Osteocyte (in vitro differentiated cells): ENCODE measurements around the gene ZNF677. TPM values are rescaled to one million over a fixed set of nuclear protein-coding genes. Genes with fewer than 3 reads are reported as not detected.
"Not testable (repeated sequence)": the region's sequence is repeated elsewhere in the genome, so short reads cannot be mapped to it uniquely, and the experiment has no call there.

Experiments used
- DNase-seq: peaks from one replicate; pipeline ENCODE4 v3.0.0; 2021; ENCODE audit warnings: mixed read lengths; ENCODE audit not compliant: unreplicated experiment; ENCODE audit errors: extremely low spot score
- H3K27ac Mint-ChIP-seq: one replicate; pipeline ENCODE4 v1.8.0; 2021; ENCODE audit warnings: mild to moderate bottlenecking, mixed read lengths; ENCODE audit not compliant: unreplicated experiment
- H3K27me3 Mint-ChIP-seq: one replicate; pipeline ENCODE4 v1.8.0; 2021; ENCODE audit warnings: mixed read lengths; ENCODE audit not compliant: unreplicated experiment
- H3K36me3 Mint-ChIP-seq: one replicate; pipeline ENCODE4 v1.8.0; 2021; ENCODE audit warnings: mixed read lengths; ENCODE audit not compliant: unreplicated experiment
- H3K4me1 Mint-ChIP-seq: one replicate; pipeline ENCODE4 v1.8.0; 2021; ENCODE audit warnings: mixed read lengths; ENCODE audit not compliant: unreplicated experiment
- H3K4me3 Mint-ChIP-seq: one replicate; pipeline ENCODE4 v1.8.0; 2021; ENCODE audit warnings: mild to moderate bottlenecking, moderate library complexity, mixed read lengths; ENCODE audit not compliant: unreplicated experiment
- H3K9me3 Mint-ChIP-seq: one replicate; pipeline ENCODE4 v1.8.0; 2021; ENCODE audit warnings: mixed read lengths; ENCODE audit not compliant: unreplicated experiment
- total RNA-seq: library from RNA; stranded (reverse); gene quantifications from 2 replicates; pipeline ENCODE4 v1.2.1, GENCODE V29; 2021
- TF ChIP-seq, protein P1 (sequence below): fragments of 200-600 bp; sonication (generic); IDR thresholded peaks from 2 replicates; pipeline ENCODE4 v1.5.0; 2021; ENCODE audit warnings: antibody characterized with exemption, mild to moderate bottlenecking, moderate library complexity

Gene ZNF677
- total RNA-seq, 1 donor from 2014 or later, result 28.4 TPM

DNA sequence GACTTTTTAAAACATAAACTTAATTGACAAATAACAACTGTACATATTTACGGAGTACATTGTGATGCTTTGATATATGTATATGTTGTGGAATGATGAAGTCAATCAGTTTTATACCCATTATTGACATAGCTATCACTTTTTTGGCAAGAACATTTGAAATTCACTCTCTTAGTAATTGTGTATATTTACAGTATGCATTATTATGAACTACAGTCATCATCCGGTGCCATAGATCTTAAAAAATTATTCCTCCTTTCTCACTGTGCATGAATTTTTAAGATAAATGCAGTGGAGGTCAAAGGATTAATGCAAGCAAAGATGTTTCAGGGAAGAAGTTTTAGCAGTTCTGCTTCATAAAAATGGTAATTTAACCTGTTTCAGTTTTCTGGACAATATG lies 20.8 kb upstream of the ZNF677 start:
- TF ChIP-seq, protein P1, sequence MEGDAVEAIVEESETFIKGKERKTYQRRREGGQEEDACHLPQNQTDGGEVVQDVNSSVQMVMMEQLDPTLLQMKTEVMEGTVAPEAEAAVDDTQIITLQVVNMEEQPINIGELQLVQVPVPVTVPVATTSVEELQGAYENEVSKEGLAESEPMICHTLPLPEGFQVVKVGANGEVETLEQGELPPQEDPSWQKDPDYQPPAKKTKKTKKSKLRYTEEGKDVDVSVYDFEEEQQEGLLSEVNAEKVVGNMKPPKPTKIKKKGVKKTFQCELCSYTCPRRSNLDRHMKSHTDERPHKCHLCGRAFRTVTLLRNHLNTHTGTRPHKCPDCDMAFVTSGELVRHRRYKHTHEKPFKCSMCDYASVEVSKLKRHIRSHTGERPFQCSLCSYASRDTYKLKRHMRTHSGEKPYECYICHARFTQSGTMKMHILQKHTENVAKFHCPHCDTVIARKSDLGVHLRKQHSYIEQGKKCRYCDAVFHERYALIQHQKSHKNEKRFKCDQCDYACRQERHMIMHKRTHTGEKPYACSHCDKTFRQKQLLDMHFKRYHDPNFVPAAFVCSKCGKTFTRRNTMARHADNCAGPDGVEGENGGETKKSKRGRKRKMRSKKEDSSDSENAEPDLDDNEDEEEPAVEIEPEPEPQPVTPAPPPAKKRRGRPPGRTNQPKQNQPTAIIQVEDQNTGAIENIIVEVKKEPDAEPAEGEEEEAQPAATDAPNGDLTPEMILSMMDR, result no peak
- Mint-ChIP-seq H3K4me3 (no peak overlapping the region), H3K9me3 (peaks cover 56% of the 10 kb centered on the region), H3K27ac (no peak overlapping the region), H3K36me3 (no peaks in the 10 kb centered on the region), H3K27me3 (no peaks in the 10 kb centered on the region), H3K4me1 (no peaks in the 10 kb centered on the region)
- no peak for DNase-seq

DNA sequence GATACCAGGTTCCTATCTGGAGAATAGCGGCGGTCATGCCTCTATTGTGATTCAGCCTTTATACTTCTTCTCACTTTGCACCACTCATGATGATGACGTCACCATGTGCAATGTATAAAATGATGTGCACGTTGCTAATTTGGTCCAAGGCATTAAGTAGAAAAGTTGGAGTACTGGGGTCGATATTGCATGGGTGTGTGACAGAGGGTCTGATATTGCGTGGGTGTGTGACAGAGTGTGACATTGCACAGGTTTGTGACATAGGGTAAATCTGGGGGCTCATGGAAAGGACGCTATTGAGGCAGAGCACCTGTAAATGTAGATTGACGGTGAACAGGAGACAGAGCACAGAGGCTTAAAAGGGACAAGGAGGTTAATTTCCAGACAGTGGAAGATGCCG lies 17.4 kb upstream of the ZNF677 start:
- no peak overlapping the region for H3K27ac Mint-ChIP-seq
- no peaks in the 10 kb centered on the region for H3K36me3 Mint-ChIP-seq
- no peaks in the 10 kb centered on the region for H3K27me3 Mint-ChIP-seq
- H3K4me3 Mint-ChIP-seq, result no peak overlapping the region
- peaks cover 41% of the 10 kb centered on the region for H3K9me3 Mint-ChIP-seq
- H3K4me1 Mint-ChIP-seq, result no peaks in the 10 kb centered on the region
- TF ChIP-seq, protein P1, result no peak
- peak; percentile 11 for DNase-seq

DNA sequence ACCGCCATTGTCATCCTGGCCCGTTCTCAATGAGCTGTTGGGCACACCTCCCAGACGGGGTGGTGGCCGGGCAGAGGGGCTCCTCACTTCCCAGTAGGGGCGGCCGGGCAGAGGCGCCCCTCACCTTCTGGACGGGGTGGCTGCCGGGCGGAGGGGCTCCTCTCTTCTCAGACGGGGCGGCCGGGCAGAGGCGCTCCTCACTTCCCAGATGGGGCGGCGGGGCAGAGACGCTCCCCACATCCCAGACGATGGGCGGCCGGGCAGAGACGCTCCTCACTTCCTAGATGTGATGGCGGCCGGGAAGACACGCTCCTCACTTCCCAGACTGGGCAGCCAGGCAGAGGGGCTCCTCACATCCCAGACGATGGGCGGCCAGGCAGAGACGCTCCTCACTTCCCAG lies 15.2 kb upstream of the ZNF677 start:
- DNase-seq, result peak; percentile 76
- not testable (repeated sequence) for H3K4me1 Mint-ChIP-seq, H3K36me3 Mint-ChIP-seq, H3K27me3 Mint-ChIP-seq, H3K4me3 Mint-ChIP-seq, H3K27ac Mint-ChIP-seq
- peaks cover 44% of the 10 kb centered on the region for H3K9me3 Mint-ChIP-seq

- H3K9me3 Mint-ChIP-seq, result peaks cover 52% of the 10 kb centered on the region
- DNase-seq, H3K36me3 Mint-ChIP-seq, H3K4me1 Mint-ChIP-seq, H3K4me3 Mint-ChIP-seq, H3K27me3 Mint-ChIP-seq, H3K27ac Mint-ChIP-seq: not testable (repeated sequence)
Measured at GRCh38 chr19:53267623-53268022, 12.9 kb upstream of the ZNF677 start, which contains the start of gene VN1R4. Gene VN1R4 (minus strand): TSS chr19:53267723. CDS start chr19:53267665, 58 bp downstream.

DNA sequence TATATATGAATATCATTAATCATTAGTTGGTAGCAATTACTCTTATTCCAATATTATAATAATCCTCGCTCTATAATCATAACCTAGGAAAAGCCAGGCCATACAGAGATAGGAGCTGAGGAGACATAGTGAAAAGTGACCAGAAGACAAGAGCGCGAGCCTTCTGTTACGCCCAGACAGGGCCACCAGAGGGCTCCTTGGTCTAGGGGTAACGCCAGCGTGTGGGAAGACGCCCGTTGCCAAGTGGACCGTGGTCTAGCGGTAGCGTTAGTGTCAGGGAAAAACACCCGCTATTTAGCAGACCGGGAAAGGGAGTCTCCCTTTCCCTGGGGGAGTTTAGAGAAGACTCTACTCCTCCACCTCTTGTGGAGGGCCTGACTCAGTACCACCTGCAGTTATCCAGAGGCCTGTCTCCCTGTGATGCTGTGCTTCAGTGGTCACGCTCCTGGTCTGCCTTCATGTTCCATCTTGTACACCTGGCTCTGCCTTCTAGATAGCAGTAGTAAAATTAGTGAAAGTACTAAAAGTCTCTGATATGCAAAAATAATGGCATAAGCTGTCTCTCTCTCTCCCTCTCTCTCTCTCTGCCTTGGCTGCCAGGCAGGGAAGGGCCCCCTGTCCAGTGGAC lies 3.2 kb upstream of the ZNF677 start, which contains the start of gene VN1R2:
Gene VN1R2 (plus strand): TSS at position 578 of the 628 bp plus-strand sequence. CDS start 84 bp downstream, outside the sequence.
- not testable (repeated sequence) for H3K4me3 Mint-ChIP-seq, DNase-seq, H3K27ac Mint-ChIP-seq, H3K27me3 Mint-ChIP-seq
- peaks cover 13% of the 10 kb centered on the region for H3K36me3 Mint-ChIP-seq
- peaks cover 37% of the 10 kb centered on the region for H3K9me3 Mint-ChIP-seq
- H3K4me1 Mint-ChIP-seq, result peaks cover 10% of the 10 kb centered on the region

- Mint-ChIP-seq H3K9me3 (peaks cover 67% of the 10 kb centered on the region), H3K36me3 (peaks cover 87% of the 10 kb centered on the region), H3K4me3 (no peak overlapping the region), H3K27me3 (no peaks in the 10 kb centered on the region), H3K4me1 (no peaks in the 10 kb centered on the region), H3K27ac (no peak overlapping the region)
- no peak for DNase-seq
- TF ChIP-seq, protein P1, result no peak
Measured at GRCh38 chr19:53246498-53246897, 8.2 kb downstream of the ZNF677 start.
